Measurements from ENCODE around the gene MARK4. TPM values are rescaled to one million over a fixed set of nuclear protein-coding genes. Genes with fewer than 3 reads are reported as not detected.

Gene MARK4
- total and polyA plus RNA-seq, 2 donors from 2014 or later (not counting 2 experiments from before 2014, with no cell fraction given): 17.5 to 18.5 TPM

Other genes starting within 250 kb of the MARK4 start
- 18.6 and 20.5 TPM in 2 replicates for gene RELB, start 249.8 kb upstream of the MARK4 start, total RNA-seq
- 19.2 and 25.0 TPM in 2 replicates for gene RELB, start 249.8 kb upstream of the MARK4 start, polyA plus RNA-seq
- 25.9 and 30.2 TPM in 2 replicates for gene CLASRP, start 212.2 kb upstream of the MARK4 start, total RNA-seq
- gene CLASRP, start 212.2 kb upstream of the MARK4 start, polyA plus RNA-seq: 43.5 and 46.7 TPM in 2 replicates
- 2.5 TPM in 2 replicates for gene ZNF296, start 174.8 kb upstream of the MARK4 start, total RNA-seq
- 5.5 and 5.8 TPM in 2 replicates for gene ZNF296, start 174.8 kb upstream of the MARK4 start, polyA plus RNA-seq
- gene GEMIN7, start 172.0 kb upstream of the MARK4 start, total RNA-seq: 34.9 and 37.8 TPM in 2 replicates
- gene GEMIN7, start 172.0 kb upstream of the MARK4 start, polyA plus RNA-seq: 63.9 and 70.8 TPM in 2 replicates
- 20.9 and 21.8 TPM in 2 replicates for gene PPP1R37, start 158.1 kb upstream of the MARK4 start, total RNA-seq
- gene PPP1R37, start 158.1 kb upstream of the MARK4 start, polyA plus RNA-seq: 16.6 and 17.5 TPM in 2 replicates
- gene NKPD1, start 90.3 kb upstream of the MARK4 start, total RNA-seq: 0.04 and 0.07 TPM in 2 replicates
- 0.03 TPM in 2 replicates for gene NKPD1, start 90.3 kb upstream of the MARK4 start, polyA plus RNA-seq
- 3.8 and 4.6 TPM in 2 replicates for gene TRAPPC6A, start 73.0 kb upstream of the MARK4 start, total RNA-seq
- 6.9 and 7.8 TPM in 2 replicates for gene TRAPPC6A, start 73.0 kb upstream of the MARK4 start, polyA plus RNA-seq
- gene BLOC1S3, start 72.5 kb upstream of the MARK4 start, total RNA-seq: 5.7 and 6.6 TPM in 2 replicates
- 7.4 and 8.8 TPM in 2 replicates for gene BLOC1S3, start 72.5 kb upstream of the MARK4 start, polyA plus RNA-seq
- gene EXOC3L2, start 5.9 kb upstream of the MARK4 start, total RNA-seq: 0.27 and 0.60 TPM in 2 replicates
- gene EXOC3L2, start 5.9 kb upstream of the MARK4 start, polyA plus RNA-seq: 0.37 and 0.41 TPM in 2 replicates
- not detected in 2 replicates for gene CKM, start 71.6 kb downstream of the MARK4 start, total RNA-seq
- gene CKM, start 71.6 kb downstream of the MARK4 start, polyA plus RNA-seq: not detected in 2 replicates
- gene KLC3, start 89.5 kb downstream of the MARK4 start, total RNA-seq: 47.3 and 50.7 TPM in 2 replicates
- gene KLC3, start 89.5 kb downstream of the MARK4 start, polyA plus RNA-seq: 52.5 and 60.7 TPM in 2 replicates
- 32.1 and 36.9 TPM in 2 replicates for gene ERCC2, start 119.3 kb downstream of the MARK4 start, total RNA-seq
- gene ERCC2, start 119.3 kb downstream of the MARK4 start, polyA plus RNA-seq: 34.5 and 40.1 TPM in 2 replicates
- 122 and 144 TPM in 2 replicates for gene PPP1R13L, start 153.8 kb downstream of the MARK4 start, total RNA-seq
- gene PPP1R13L, start 153.8 kb downstream of the MARK4 start, polyA plus RNA-seq: 182 and 227 TPM in 2 replicates
- 29.0 and 38.5 TPM in 2 replicates for gene POLR1G, start 155.4 kb downstream of the MARK4 start, total RNA-seq
- 18.3 and 25.4 TPM in 2 replicates for gene POLR1G, start 155.4 kb downstream of the MARK4 start, polyA plus RNA-seq
- 271 TPM in 2 replicates for gene ERCC1, start 172.6 kb downstream of the MARK4 start, total RNA-seq
- 359 and 380 TPM in 2 replicates for gene ERCC1, start 172.6 kb downstream of the MARK4 start, polyA plus RNA-seq
- gene FOSB, start 216.7 kb downstream of the MARK4 start, total RNA-seq: 1.7 and 2.7 TPM in 2 replicates
- 0.68 and 1.0 TPM in 2 replicates for gene FOSB, start 216.7 kb downstream of the MARK4 start, polyA plus RNA-seq
- 11.7 and 12.0 TPM in 2 replicates for gene RTN2, start 245.8 kb downstream of the MARK4 start, total RNA-seq
- gene RTN2, start 245.8 kb downstream of the MARK4 start, polyA plus RNA-seq: 16.6 and 17.7 TPM in 2 replicates
- 2.0 and 2.1 TPM in 2 replicates for gene PPM1N, start 247.2 kb downstream of the MARK4 start, total RNA-seq
- gene PPM1N, start 247.2 kb downstream of the MARK4 start, polyA plus RNA-seq: 3.4 and 3.7 TPM in 2 replicates

Data from foreskin keratinocyte (primary cell).